ENCODE results near the gene STAB1.

STAB1 gene

GRCh38 chr3:52487050-52487787, 7.9 kb upstream of the STAB1 start:
- no peak for DNase-seq (ENCODE audit: low read depth in 2 of 2)

- no peak for DNase-seq (ENCODE audit: low read depth in 2 of 2)
Measured at GRCh38 chr3:52487788-52488691, 7.1 kb upstream of the STAB1 start.

- no peak for DNase-seq (ENCODE audit: low read depth in 2 of 2)
Measured at GRCh38 chr3:52488746-52489145, 6.4 kb upstream of the STAB1 start.

GRCh38 chr3:52489453-52489852, 5.7 kb upstream of the STAB1 start:
- no peak for DNase-seq (ENCODE audit: low read depth in 2 of 2)

- DNase-seq (ENCODE audit: low read depth in 2 of 2), result no peak
Measured at GRCh38 chr3:52490035-52490938, 4.9 kb upstream of the STAB1 start.

- no peak for DNase-seq (ENCODE audit: low read depth in 2 of 2)
Measured at GRCh38 chr3:52490939-52491526, 4.1 kb upstream of the STAB1 start.

GRCh38 chr3:52492059-52492458, 3.1 kb upstream of the STAB1 start:
- DNase-seq (ENCODE audit: low read depth in 2 of 2), result no peak

- DNase-seq (ENCODE audit: low read depth in 2 of 2), result no peak
Measured at GRCh38 chr3:52493232-52494017, 1.7 kb upstream of the STAB1 start.

GRCh38 chr3:52494445-52494844, 693 bp upstream of the STAB1 start:
- DNase-seq (ENCODE audit: low read depth in 2 of 2), result no peak

- DNase-seq (ENCODE audit: low read depth in 2 of 2), result no peak
Measured at GRCh38 chr3:52495777-52496602, 852 bp downstream of the STAB1 start.

- DNase-seq (ENCODE audit: low read depth in 2 of 2), result peak in 1 of 2 experiments; percentile 5
Measured at GRCh38 chr3:52498137-52499054, 3.3 kb downstream of the STAB1 start.

- no peak for DNase-seq (ENCODE audit: low read depth in 2 of 2)
Measured at GRCh38 chr3:52501046-52501445, 5.9 kb downstream of the STAB1 start.

- no peak for DNase-seq (ENCODE audit: low read depth in 2 of 2)
Measured at GRCh38 chr3:52502001-52502400, 6.9 kb downstream of the STAB1 start.

- DNase-seq (ENCODE audit: low read depth in 2 of 2), result no peak
Measured at GRCh38 chr3:52502808-52503350, 7.7 kb downstream of the STAB1 start.

- no peak for DNase-seq (ENCODE audit: low read depth in 2 of 2)
Measured at GRCh38 chr3:52503788-52504424, 8.8 kb downstream of the STAB1 start.

- no peak for DNase-seq (ENCODE audit: low read depth in 2 of 2)
Measured at GRCh38 chr3:52504977-52505376, 9.8 kb downstream of the STAB1 start.

- DNase-seq (ENCODE audit: low read depth in 2 of 2), result no peak
Measured at GRCh38 chr3:52506266-52506966, 11.3 kb downstream of the STAB1 start.

Measured in fibroblast of skin of left biceps (primary cell).